ENCODE results near the gene SFSWAP.

Gene SFSWAP

GRCh38 chr12:131816495-131816894, 105.6 kb downstream of the SFSWAP start:
- no peak for DNase-seq (ENCODE audit: low read depth)

GRCh38 chr12:131817241-131817640, 106.4 kb downstream of the SFSWAP start:
- DNase-seq (ENCODE audit: low read depth) = no peak

- DNase-seq (ENCODE audit: low read depth) = no peak
Measured at GRCh38 chr12:131818821-131819585, 108.1 kb downstream of the SFSWAP start.

GRCh38 chr12:131824450-131824849, 113.6 kb downstream of the SFSWAP start:
- DNase-seq (ENCODE audit: low read depth) = no peak

GRCh38 chr12:131825146-131825892, 114.4 kb downstream of the SFSWAP start:
- DNase-seq (ENCODE audit: low read depth) = no peak

- DNase-seq (ENCODE audit: low read depth) = no peak
Measured at GRCh38 chr12:131826097-131826928, 115.4 kb downstream of the SFSWAP start.

- no peak for DNase-seq (ENCODE audit: low read depth)
Measured at GRCh38 chr12:131827961-131828534, 117.2 kb downstream of the SFSWAP start, which contains the start of gene MMP17. TSS of gene MMP17 (plus strand) at chr12:131828393. CDS start at chr12:131828495, 102 bp downstream.

GRCh38 chr12:131828671-131829355, 117.9 kb downstream of the SFSWAP start:
- DNase-seq (ENCODE audit: low read depth) = no peak

- DNase-seq (ENCODE audit: low read depth) = no peak
Measured at GRCh38 chr12:131829356-131829747, 118.5 kb downstream of the SFSWAP start.

GRCh38 chr12:131829791-131830334, 119.0 kb downstream of the SFSWAP start:
- no peak for DNase-seq (ENCODE audit: low read depth)

- no peak for DNase-seq (ENCODE audit: low read depth)
Measured at GRCh38 chr12:131830335-131830913, 119.5 kb downstream of the SFSWAP start.

GRCh38 chr12:131830914-131831571, 120.2 kb downstream of the SFSWAP start:
- DNase-seq (ENCODE audit: low read depth) = no peak

GRCh38 chr12:131831635-131832041, 120.7 kb downstream of the SFSWAP start:
- no peak for DNase-seq (ENCODE audit: low read depth)

GRCh38 chr12:131832321-131833231, 121.7 kb downstream of the SFSWAP start:
- no peak for DNase-seq (ENCODE audit: low read depth)

GRCh38 chr12:131833288-131833895, 122.5 kb downstream of the SFSWAP start:
- no peak for DNase-seq (ENCODE audit: low read depth)

- DNase-seq (ENCODE audit: low read depth) = no peak
Measured at GRCh38 chr12:131833896-131834641, 123.2 kb downstream of the SFSWAP start.

GRCh38 chr12:131834798-131835615, 124.1 kb downstream of the SFSWAP start:
- no peak for DNase-seq (ENCODE audit: low read depth)

Data from activated T-cell treated with anti-CD3 and anti-CD28 coated beads for 1 hour (primary cell).